ENCODE results near the gene MIP.
"Not testable (repeated sequence)": the region's sequence is repeated elsewhere in the genome, so short reads cannot be mapped to it uniquely, and the experiment has no call there.

DNA sequence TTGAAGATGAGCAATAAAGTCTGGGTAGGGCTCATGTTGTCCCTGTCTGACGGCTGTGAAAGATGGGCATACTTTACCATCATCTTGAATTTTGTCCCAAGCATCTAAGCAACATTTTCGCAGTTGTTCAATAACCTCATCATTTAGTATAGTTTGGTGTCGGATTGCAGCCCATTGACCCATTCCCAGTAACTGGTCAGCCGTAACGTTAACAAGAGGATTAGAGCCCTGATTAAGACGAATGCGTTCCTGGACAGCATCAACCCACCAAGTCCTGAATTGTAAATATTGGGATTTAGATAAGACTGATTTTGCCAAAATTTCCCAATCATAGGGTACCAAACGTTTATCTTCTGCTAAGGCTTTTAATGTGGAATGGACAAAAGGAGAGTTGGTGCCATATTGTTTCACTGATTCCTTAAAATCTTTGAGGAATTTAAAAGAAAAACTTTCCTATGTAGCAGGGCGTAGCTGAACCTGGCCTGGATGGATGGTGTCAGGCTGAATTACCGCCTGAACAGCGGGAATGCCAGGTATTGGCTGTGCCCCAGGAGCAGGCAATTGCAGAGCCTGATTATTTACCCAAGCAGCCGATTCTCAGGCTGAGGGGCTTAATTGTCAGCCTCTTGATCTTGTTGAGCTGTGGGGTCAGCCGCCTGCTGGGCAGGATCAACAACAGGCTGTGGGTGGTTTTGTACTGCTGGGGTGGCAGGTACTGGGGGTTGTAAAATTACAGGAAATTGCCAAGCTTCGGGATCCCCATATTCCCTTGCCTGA is 43.9 kb upstream of the MIP start:
- TF ChIP-seq EZH2 (IDR thresholded peaks at IDR 0.05) = not testable (repeated sequence)
- TF ChIP-seq, protein P1, sequence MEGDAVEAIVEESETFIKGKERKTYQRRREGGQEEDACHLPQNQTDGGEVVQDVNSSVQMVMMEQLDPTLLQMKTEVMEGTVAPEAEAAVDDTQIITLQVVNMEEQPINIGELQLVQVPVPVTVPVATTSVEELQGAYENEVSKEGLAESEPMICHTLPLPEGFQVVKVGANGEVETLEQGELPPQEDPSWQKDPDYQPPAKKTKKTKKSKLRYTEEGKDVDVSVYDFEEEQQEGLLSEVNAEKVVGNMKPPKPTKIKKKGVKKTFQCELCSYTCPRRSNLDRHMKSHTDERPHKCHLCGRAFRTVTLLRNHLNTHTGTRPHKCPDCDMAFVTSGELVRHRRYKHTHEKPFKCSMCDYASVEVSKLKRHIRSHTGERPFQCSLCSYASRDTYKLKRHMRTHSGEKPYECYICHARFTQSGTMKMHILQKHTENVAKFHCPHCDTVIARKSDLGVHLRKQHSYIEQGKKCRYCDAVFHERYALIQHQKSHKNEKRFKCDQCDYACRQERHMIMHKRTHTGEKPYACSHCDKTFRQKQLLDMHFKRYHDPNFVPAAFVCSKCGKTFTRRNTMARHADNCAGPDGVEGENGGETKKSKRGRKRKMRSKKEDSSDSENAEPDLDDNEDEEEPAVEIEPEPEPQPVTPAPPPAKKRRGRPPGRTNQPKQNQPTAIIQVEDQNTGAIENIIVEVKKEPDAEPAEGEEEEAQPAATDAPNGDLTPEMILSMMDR (IDR thresholded peaks at IDR 0.05) = not testable (repeated sequence)

Data from neural progenitor cell (in vitro differentiated cells).